Type B pancreatic cell (in vitro differentiated cells): Measurements from ENCODE around the gene HSD17B12. TPM values are rescaled to one million over a fixed set of nuclear protein-coding genes. Genes with fewer than 3 reads are reported as not detected.

ENCODE experiments used
- DNase-seq: peaks from one replicate; pipeline ENCODE4 v3.0.0; 2021; ENCODE audit warnings: mixed read lengths; ENCODE audit not compliant: unreplicated experiment; ENCODE audit errors: extremely low spot score
- H3K27ac Mint-ChIP-seq: 2 replicates; pipeline ENCODE4 v1.8.0; 2021; ENCODE audit warnings: mild to moderate bottlenecking, mixed read lengths
- H3K27me3 Mint-ChIP-seq: 2 replicates; pipeline ENCODE4 v1.8.0; 2021; ENCODE audit warnings: mixed read lengths
- H3K36me3 Mint-ChIP-seq: 2 replicates; pipeline ENCODE4 v1.8.0; 2021; ENCODE audit warnings: mixed read lengths
- H3K4me1 Mint-ChIP-seq: one replicate; pipeline ENCODE4 v1.8.0; 2021; ENCODE audit warnings: mixed read lengths; ENCODE audit not compliant: unreplicated experiment
- H3K4me3 Mint-ChIP-seq: 2 replicates; pipeline ENCODE4 v1.8.0; 2021; ENCODE audit warnings: mild to moderate bottlenecking, mixed read lengths
- H3K9me3 Mint-ChIP-seq: 2 replicates; pipeline ENCODE4 v1.8.0; 2021; ENCODE audit warnings: mixed read lengths
- total RNA-seq: library from RNA; stranded (reverse); gene quantifications from 2 replicates; pipeline ENCODE4 v1.2.1, GENCODE V29; 2021; ENCODE audit warnings: low replicate concordance
- TF ChIP-seq, protein P1 (sequence below): fragments of 200-600 bp; sonication (generic); conservative IDR thresholded peaks from 2 replicates; pipeline ENCODE4 v1.5.0; 2021; ENCODE audit warnings: antibody characterized with exemption, mild to moderate bottlenecking

The HSD17B12 gene
- total RNA-seq, 1 donor from 2014 or later = 99.0 TPM

DNA sequence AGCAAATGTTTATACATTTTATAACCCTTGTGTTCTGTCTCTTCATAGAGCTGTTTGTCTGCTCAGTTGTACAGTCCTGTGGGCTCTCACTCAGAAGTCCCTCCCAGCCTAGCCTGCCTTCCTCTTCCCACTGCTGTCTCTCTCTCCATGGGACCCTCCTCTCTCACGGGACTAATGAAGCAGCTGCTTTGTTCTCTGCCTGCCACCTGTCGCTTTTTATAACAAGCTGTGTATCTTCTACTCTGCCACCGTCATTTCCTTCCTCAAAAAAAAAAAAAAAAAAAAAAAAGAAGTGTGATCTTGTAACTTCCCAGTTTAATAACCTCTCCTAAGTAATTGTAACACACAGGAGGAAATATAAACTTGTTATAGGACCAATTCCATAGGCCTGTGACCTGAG, 107.9 kb downstream of the HSD17B12 start:
- H3K4me3 Mint-ChIP-seq = no peak overlapping the region
- H3K27ac Mint-ChIP-seq = no peak overlapping the region
- no peak for DNase-seq
- H3K4me1 Mint-ChIP-seq = no peaks in the 10 kb centered on the region
- no peaks in the 10 kb centered on the region for H3K27me3 Mint-ChIP-seq
- peaks cover 16% of the 10 kb centered on the region for H3K9me3 Mint-ChIP-seq
- H3K36me3 Mint-ChIP-seq = peaks cover 34% of the 10 kb centered on the region
- TF ChIP-seq, protein P1, sequence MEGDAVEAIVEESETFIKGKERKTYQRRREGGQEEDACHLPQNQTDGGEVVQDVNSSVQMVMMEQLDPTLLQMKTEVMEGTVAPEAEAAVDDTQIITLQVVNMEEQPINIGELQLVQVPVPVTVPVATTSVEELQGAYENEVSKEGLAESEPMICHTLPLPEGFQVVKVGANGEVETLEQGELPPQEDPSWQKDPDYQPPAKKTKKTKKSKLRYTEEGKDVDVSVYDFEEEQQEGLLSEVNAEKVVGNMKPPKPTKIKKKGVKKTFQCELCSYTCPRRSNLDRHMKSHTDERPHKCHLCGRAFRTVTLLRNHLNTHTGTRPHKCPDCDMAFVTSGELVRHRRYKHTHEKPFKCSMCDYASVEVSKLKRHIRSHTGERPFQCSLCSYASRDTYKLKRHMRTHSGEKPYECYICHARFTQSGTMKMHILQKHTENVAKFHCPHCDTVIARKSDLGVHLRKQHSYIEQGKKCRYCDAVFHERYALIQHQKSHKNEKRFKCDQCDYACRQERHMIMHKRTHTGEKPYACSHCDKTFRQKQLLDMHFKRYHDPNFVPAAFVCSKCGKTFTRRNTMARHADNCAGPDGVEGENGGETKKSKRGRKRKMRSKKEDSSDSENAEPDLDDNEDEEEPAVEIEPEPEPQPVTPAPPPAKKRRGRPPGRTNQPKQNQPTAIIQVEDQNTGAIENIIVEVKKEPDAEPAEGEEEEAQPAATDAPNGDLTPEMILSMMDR = no peak

DNA sequence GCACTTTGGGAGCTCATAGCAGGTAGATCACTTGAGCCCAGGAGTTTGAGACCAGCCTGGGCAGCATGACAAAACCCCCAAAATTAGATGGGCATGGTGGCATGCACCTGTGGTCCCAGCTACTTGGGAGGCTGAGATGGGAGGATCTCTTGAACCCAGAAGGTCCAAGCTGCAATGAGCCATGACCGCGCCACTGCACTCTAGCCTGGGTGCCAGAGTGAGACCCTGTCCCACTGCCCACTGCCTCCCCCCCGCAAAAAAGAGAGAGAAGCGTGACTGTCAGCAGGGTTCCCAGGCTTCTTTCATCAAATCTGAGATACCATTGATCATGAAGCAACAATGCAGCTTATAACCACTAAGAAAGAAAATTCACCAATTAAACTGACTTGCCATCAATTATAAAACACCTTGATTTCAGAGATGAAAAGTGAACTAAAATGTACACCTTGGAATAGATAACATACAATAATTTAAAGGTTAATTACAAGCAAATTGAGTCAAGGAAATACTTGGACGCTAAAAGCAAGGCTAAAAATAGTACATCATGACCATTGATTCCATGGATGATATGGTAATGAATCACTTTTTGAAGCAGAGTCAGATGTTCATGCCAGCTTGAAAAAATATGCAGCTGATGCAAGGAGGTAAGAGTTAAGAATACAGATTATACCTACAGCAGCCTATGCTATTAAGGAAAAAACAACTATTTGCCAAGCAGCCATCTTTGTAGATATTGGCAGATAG, 109.3 kb downstream of the HSD17B12 start:
- H3K4me3 Mint-ChIP-seq = no peak overlapping the region
- no peak overlapping the region for H3K27ac Mint-ChIP-seq
- no peak for DNase-seq
- H3K36me3 Mint-ChIP-seq = peaks cover 28% of the 10 kb centered on the region
- H3K9me3 Mint-ChIP-seq = peaks cover 5% of the 10 kb centered on the region
- H3K27me3 Mint-ChIP-seq = no peaks in the 10 kb centered on the region
- TF ChIP-seq, protein P1 = no peak
- H3K4me1 Mint-ChIP-seq = no peaks in the 10 kb centered on the region

DNA sequence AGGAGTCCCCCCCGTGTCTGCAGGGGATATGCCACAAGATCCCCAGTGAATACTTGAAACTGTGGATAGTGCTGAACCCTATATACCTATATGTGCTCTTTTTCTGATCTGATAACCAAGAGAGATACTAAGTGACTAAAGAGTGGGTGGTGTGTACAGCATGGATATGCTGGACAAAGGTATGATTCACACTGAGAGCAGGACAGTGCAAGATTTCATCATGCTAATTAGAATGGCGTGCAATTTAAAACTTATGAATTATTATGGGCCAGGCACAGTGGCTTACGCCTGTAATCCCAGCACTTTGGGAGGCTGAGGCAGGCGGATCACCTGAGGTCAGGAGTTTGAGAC, 109.9 kb downstream of the HSD17B12 start:
- Mint-ChIP-seq H3K4me1 (no peaks in the 10 kb centered on the region), H3K4me3 (no peak overlapping the region), H3K9me3 (no peaks in the 10 kb centered on the region), H3K27me3 (no peaks in the 10 kb centered on the region), H3K36me3 (peaks cover 25% of the 10 kb centered on the region), H3K27ac (no peak overlapping the region)
- DNase-seq = no peak
- TF ChIP-seq, protein P1 = no peak

DNA sequence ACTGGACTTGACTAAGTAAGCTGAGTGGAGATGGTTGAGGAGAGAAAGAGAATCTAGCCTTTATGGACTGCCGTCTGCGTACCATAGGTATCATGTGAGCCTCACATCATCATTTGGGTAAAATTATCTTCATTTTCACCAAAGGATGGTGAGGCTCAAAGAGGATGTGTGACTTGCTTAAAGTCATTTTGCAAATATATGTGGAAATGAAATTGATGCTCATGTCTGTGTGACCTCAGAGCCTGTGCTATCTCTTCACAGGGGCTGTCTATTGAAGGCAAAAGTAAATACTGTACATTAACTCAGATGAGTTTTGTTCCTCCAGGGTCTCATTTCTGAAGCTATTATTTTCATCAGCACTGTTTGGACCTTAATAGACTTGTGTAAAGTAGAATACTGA, 116.8 kb downstream of the HSD17B12 start:
- no peaks in the 10 kb centered on the region for H3K27me3 Mint-ChIP-seq
- no peak overlapping the region for H3K27ac Mint-ChIP-seq
- peaks cover 26% of the 10 kb centered on the region for H3K36me3 Mint-ChIP-seq
- no peaks in the 10 kb centered on the region for H3K9me3 Mint-ChIP-seq
- no peak for DNase-seq
- TF ChIP-seq, protein P1 = no peak
- H3K4me3 Mint-ChIP-seq = no peak overlapping the region
- no peaks in the 10 kb centered on the region for H3K4me1 Mint-ChIP-seq

DNA sequence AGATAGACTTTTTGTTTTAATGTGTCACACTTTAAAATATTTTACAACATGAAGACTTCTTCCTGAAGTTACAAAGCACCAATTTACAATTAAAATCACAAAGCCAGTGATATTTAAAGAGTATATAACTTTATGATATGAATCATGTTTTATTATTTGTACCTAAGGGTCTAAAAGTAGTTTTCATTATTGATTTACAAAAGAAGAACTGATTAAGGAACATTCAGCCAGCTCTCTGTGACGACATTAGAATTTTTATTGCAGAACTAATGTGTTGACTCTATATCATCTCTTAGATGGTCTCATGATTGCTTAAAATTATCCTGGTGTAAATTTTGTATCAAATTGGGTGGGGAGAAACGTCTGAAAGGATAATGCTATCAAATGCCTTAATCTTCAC, 117.3 kb downstream of the HSD17B12 start:
- Mint-ChIP-seq H3K4me3 (no peak overlapping the region), H3K9me3 (no peaks in the 10 kb centered on the region), H3K27me3 (no peaks in the 10 kb centered on the region), H3K4me1 (no peaks in the 10 kb centered on the region), H3K27ac (no peak overlapping the region), H3K36me3 (peaks cover 26% of the 10 kb centered on the region)
- TF ChIP-seq, protein P1 = no peak
- no peak for DNase-seq
